Prostate gland (tissue), 2 donors: ENCODE results near the gene BRPF1. TPM values are rescaled to one million over a fixed set of nuclear protein-coding genes. Genes with fewer than 3 reads are reported as not detected.

Source experiments
- DNase-seq: peaks from one replicate; pipeline ENCODE4 v3.0.0-alpha.2; 2019; ENCODE audit warnings: low spot score
- H3K27ac ChIP-seq, 2 donors: fragments of 200-600 bp; sonication (generic); 2 replicates each; pipeline ENCODE4 v1.5.1; 2017 to 2019
- H3K27me3 ChIP-seq: fragments of 200-600 bp; sonication (generic); replicated peaks from 2 replicates; pipeline ENCODE4 v1.5.1; 2019; ENCODE audit not compliant: insufficient read depth
- H3K36me3 ChIP-seq, 2 donors: fragments of 200-600 bp; sonication (generic); 1 replicate in 1 of 2; 2 replicates in 1 of 2; pipeline versions ENCODE4 v1.5.1 to v1.8.1; 2017 to 2019
- H3K4me1 ChIP-seq: fragments of 200-600 bp; sonication (generic); replicated peaks from 2 replicates; pipeline ENCODE4 v1.5.1; 2019
- H3K4me3 ChIP-seq, 2 donors: fragments of 200-600 bp; sonication (generic); 2 replicates each; pipeline ENCODE4 v1.5.1; 2017 to 2019
- H3K9me3 ChIP-seq: fragments of 200-600 bp; sonication (generic); 2 replicates; pipeline ENCODE4 v1.5.1; 2017
- CTCF ChIP-seq, 4 experiments: fragments of 200-600 bp in 2 of 4; fragments of 450-650 bp in 2 of 4; sonication (generic) in 2 of 4; IDR thresholded peaks; 1 replicate in 3 of 4; 2 replicates in 1 of 4; pipeline ENCODE4 v1.5.1; 2016 to 2019; ENCODE audit warnings: antibody characterized with exemption in 4 of 4, mild to moderate bottlenecking in 2 of 4, moderate library complexity in 2 of 4
- POLR2A ChIP-seq: fragments of 450-650 bp; IDR thresholded peaks from one replicate; pipeline ENCODE4 v1.6.1; 2016; ENCODE audit warnings: antibody characterized with exemption, mild to moderate bottlenecking
- POLR2AphosphoS5 ChIP-seq: sonication (generic); formaldehyde crosslinking; IDR thresholded peaks from one replicate; pipeline ENCODE4 v1.6.1; 2017; ENCODE audit warnings: antibody characterized with exemption
- WGBS: methylation state at CpG from one replicate; pipeline ENCODE4 v1.1.5; 2018; 5-methylcytosine and 5-hydroxymethylcytosine counted together
- intact Hi-C: fragments of 100-400 bp; cut with DNase I; formaldehyde crosslinking; loops from one replicate; pipeline ENCODE4 v1.14.2; 2022
- total RNA-seq, 2 donors: library from RNA; depleted of rRNA; stranded (reverse); fragments of >200 nt; gene quantifications; one replicate each; pipeline ENCODE4 v1.1.0, GENCODE V29; 2016

Gene BRPF1
- total RNA-seq, 2 donors from 2014 or later: 14.2 to 43.5 TPM

- WGBS: 24% methylated on average over 4 of the region's 4 CpGs
- Histone ChIP-seq H3K36me3 (no peaks in the 10 kb centered on the region), H3K4me3 (no peak overlapping the region), H3K27me3 (no peaks in the 10 kb centered on the region), H3K27ac (peak overlapping the region in 1 of 2 donors; percentile 38), H3K4me1 (no peaks in the 10 kb centered on the region), H3K9me3 (no peaks in the 10 kb centered on the region)
- no peak for DNase-seq
- TF ChIP-seq CTCF (IDR thresholded peaks at IDR 0.05): no peak
- intact Hi-C loops: no loop called here
Observed at GRCh38 chr3:9715136-9715535, 16.4 kb upstream of the BRPF1 start.

GRCh38 chr3:9715764-9716437 lies 15.6 kb upstream of the BRPF1 start:
- no peaks in the 10 kb centered on the region for H3K36me3 ChIP-seq
- peak; percentile 95 for TF ChIP-seq POLR2AphosphoS5
- TF ChIP-seq POLR2A: no peak
- peak; percentile 37 to 92 (median 84) for TF ChIP-seq CTCF (IDR thresholded peaks at IDR 0.05)
- 16% methylated on average over 6 of the region's 6 CpGs for WGBS

GRCh38 chr3:9716801-9717555 lies 14.6 kb upstream of the BRPF1 start:
- H3K27ac ChIP-seq: no peak overlapping the region
- H3K36me3 ChIP-seq: no peaks in the 10 kb centered on the region
- intact Hi-C loops: loop anchor here (2.0 kb wide), 1 partner anchor 230 kb away; no protein-coding TSS in a partner anchor
- no peaks in the 10 kb centered on the region for H3K9me3 ChIP-seq
- no peak overlapping the region for H3K4me3 ChIP-seq
- DNase-seq: no peak
- H3K4me1 ChIP-seq: no peaks in the 10 kb centered on the region
- WGBS: 81% methylated on average over 5 of the region's 5 CpGs
- H3K27me3 ChIP-seq: no peaks in the 10 kb centered on the region
- TF ChIP-seq CTCF (IDR thresholded peaks at IDR 0.05): no peak

More at GRCh38 chr3:9715764-9716437, 15.6 kb upstream of the BRPF1 start:
- Histone ChIP-seq H3K4me3 (no peak overlapping the region), H3K27ac (peak overlapping the region; percentile 21 to 38), H3K9me3 (no peaks in the 10 kb centered on the region), H3K4me1 (no peaks in the 10 kb centered on the region), H3K27me3 (no peaks in the 10 kb centered on the region)
- DNase-seq: peak; percentile 85
- intact Hi-C loops: loop anchor here (2.0 kb wide), 1 partner anchor 231 kb away; no protein-coding TSS in a partner anchor

GRCh38 chr3:9717563-9717962 lies 14.0 kb upstream of the BRPF1 start:
- H3K4me3 ChIP-seq: no peak overlapping the region
- intact Hi-C loops: loop anchor here (2.0 kb wide), 1 partner anchor 229 kb away; no protein-coding TSS in a partner anchor
- no peaks in the 10 kb centered on the region for H3K9me3 ChIP-seq
- TF ChIP-seq POLR2A (no peak), POLR2AphosphoS5 (no peak), CTCF (IDR thresholded peaks at IDR 0.05) (no peak)
- no peaks in the 10 kb centered on the region for H3K4me1 ChIP-seq
- no peak overlapping the region for H3K27ac ChIP-seq
- WGBS: 94% methylated on average over 1 of the region's 1 CpG
- no peaks in the 10 kb centered on the region for H3K36me3 ChIP-seq
- DNase-seq: no peak
- H3K27me3 ChIP-seq: no peaks in the 10 kb centered on the region
